Ovary (tissue), 9 donors: Measurements from ENCODE around the gene RBPJL. TPM values are rescaled to one million over a fixed set of nuclear protein-coding genes. Genes with fewer than 3 reads are reported as not detected.
"Not testable (repeated sequence)": the region's sequence is repeated elsewhere in the genome, so short reads cannot be mapped to it uniquely, and the experiment has no call there.

ENCODE experiments used
- DNase-seq, 5 donors: peaks; one replicate each; pipeline ENCODE4 v3.0.0-alpha.2; 2019 to 2020
- H3K27ac ChIP-seq, 2 donors: fragments of 200-600 bp; one replicate each; pipeline versions ENCODE4 v1.5.1 to v1.8.0; 2019 to 2022
- H3K27me3 ChIP-seq: fragments of 200-600 bp; one replicate; pipeline ENCODE4 v1.8.0; 2022
- H3K36me3 ChIP-seq: fragments of 200-600 bp; sonication (generic); one replicate; pipeline ENCODE4 v1.5.1; 2019
- H3K4me1 ChIP-seq: one replicate; pipeline ENCODE4 v1.8.1; 2013; ENCODE audit warnings: mild to moderate bottlenecking, moderate library complexity; ENCODE audit not compliant: insufficient read depth
- H3K4me3 ChIP-seq: fragments of 200-600 bp; sonication (generic); one replicate; pipeline ENCODE4 v1.5.1; 2017
- H3K9me3 ChIP-seq, 2 donors: fragments of 200-600 bp in 1 of 2; sonication (generic) in 1 of 2; one replicate each; pipeline versions ENCODE4 v1.5.1 to v1.8.1; 2013 to 2019; ENCODE audit warnings: mild to moderate bottlenecking in 1 of 2, moderate library complexity in 1 of 2
- EP300 ChIP-seq: sonication (generic); formaldehyde crosslinking; IDR thresholded peaks from one replicate; pipeline ENCODE4 v1.6.1; 2017; ENCODE audit warnings: antibody characterized with exemption
- POLR2A ChIP-seq: fragments of 450-650 bp; IDR thresholded peaks from one replicate; pipeline ENCODE4 v1.6.1; 2017; ENCODE audit warnings: antibody characterized with exemption, mild to moderate bottlenecking, moderate library complexity
- WGBS, 3 donors: extraction: QIAGEN DNeasy Blood & Tissue Kit in 1 of 3; methylation state at CpG; one replicate each; pipeline versions ENCODE4 v1.1.5 to v1.1.7; 2013 to 2017; 5-methylcytosine and 5-hydroxymethylcytosine counted together
- intact Hi-C, 4 donors: fragments of 100-400 bp; cut with DNase I; formaldehyde crosslinking; loops; one replicate each; pipeline versions ENCODE4 v1.11.0 to v1.15.1; 2022 to 2023
- polyA plus RNA-seq, 2 donors: library from polyadenylated mRNA; stranded (reverse); fragments of 200-250 nt in 1 of 2; fragments of 350-450 nt in 1 of 2; fragmentation: Illumina TruSeq in 1 of 2; extraction: RNeasy Lipid Tissue Mini Kit (QIAGEN cat#74804) in 1 of 2; gene quantifications; one replicate each; pipeline ENCODE4 v1.2.3, GENCODE V29; 2013 to 2014
- total RNA-seq, 7 donors: library from RNA; depleted of rRNA in 2 of 7; stranded (reverse); fragments of >200 nt in 2 of 7; fragmentation: NEBNext Ultra II Directional in 3 of 7; extraction: Animal tissue kit (Norgen Biotek cat#: 25700) in 3 of 7; gene quantifications; one replicate each; pipeline versions ENCODE4 v1.1.0 to v1.2.4, GENCODE V29; 2016 to 2023
- TF ChIP-seq, protein P1 (sequence below), 3 donors: fragments of 450-650 bp in 2 of 3; fragments of 200-600 bp in 1 of 3; IDR thresholded peaks; one replicate each; pipeline versions ENCODE4 v1.5.1 to v1.8.0; 2016 to 2022; ENCODE audit warnings: antibody characterized with exemption in 3 of 3, mild to moderate bottlenecking in 1 of 3
- donor health status: DM: no; HTN: no; CAD: no; lungs with moderate emphysema.
- donor health status: DM: no; HTN: no; CAD: no.
- donor health status: Bipolar disorder and iron deficiency.
- donor health status: DM: yes; HTN: yes; CAD: no.
- donor health status: DM: no; HTN: no; CAD: no.
- donor health status: DM: yes; HTN: yes; CAD: no.

Gene RBPJL
- total and polyA plus RNA-seq, 9 donors = 0.36 to 0.38 TPM; not detected in 7

GRCh38 chr20:45347936-45348778, 41.5 kb downstream of the RBPJL start, which contains the start of gene SDC4:
Gene SDC4 (minus strand): TSS chr20:45348424. CDS start chr20:45348384, 40 bp downstream.
- Histone ChIP-seq H3K4me1 (peaks cover 8% of the 10 kb centered on the region), H3K36me3 (no peaks in the 10 kb centered on the region), H3K4me3 (peak within 1 kb of the TSS; percentile 67), H3K27me3 (no peaks in the 10 kb centered on the region), H3K9me3 (no peaks in the 10 kb centered on the region), H3K27ac (peak within 1 kb of the TSS; percentile 21 to 59)
- peak; percentile 50 to 74 (median 63) for DNase-seq
- TF ChIP-seq, protein P1, sequence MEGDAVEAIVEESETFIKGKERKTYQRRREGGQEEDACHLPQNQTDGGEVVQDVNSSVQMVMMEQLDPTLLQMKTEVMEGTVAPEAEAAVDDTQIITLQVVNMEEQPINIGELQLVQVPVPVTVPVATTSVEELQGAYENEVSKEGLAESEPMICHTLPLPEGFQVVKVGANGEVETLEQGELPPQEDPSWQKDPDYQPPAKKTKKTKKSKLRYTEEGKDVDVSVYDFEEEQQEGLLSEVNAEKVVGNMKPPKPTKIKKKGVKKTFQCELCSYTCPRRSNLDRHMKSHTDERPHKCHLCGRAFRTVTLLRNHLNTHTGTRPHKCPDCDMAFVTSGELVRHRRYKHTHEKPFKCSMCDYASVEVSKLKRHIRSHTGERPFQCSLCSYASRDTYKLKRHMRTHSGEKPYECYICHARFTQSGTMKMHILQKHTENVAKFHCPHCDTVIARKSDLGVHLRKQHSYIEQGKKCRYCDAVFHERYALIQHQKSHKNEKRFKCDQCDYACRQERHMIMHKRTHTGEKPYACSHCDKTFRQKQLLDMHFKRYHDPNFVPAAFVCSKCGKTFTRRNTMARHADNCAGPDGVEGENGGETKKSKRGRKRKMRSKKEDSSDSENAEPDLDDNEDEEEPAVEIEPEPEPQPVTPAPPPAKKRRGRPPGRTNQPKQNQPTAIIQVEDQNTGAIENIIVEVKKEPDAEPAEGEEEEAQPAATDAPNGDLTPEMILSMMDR (IDR thresholded peaks at IDR 0.05) = no peak
- TF ChIP-seq EP300 (no peak), POLR2A (peak; percentile 59)
- intact Hi-C loops = no loop called here
- 1 to 2% (median 2%) methylated on average over 65 to 77 of the region's 77 CpGs for WGBS, 3 donors

DNA sequence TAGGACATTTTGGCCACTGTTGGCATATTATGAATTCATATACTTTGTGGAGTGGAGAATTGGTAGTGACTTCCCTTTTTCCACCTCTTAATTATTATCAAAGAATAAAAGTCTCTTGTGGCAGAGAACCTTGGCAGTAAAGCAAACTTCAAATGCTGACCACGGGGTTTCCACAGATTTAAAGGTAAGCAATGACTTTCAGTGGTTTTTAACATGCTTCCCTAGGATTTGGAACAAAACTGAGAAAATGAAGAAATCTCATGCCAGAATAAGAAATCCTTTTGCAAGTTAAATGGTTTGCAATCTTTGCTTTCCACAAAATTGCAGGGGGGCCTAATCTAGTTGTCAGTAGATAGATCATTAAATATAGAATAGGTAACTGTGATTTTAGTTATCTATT, 43.6 kb downstream of the RBPJL start:
- Histone ChIP-seq H3K4me1 (peaks cover 6% of the 10 kb centered on the region), H3K27me3 (no peaks in the 10 kb centered on the region), H3K36me3 (no peaks in the 10 kb centered on the region), H3K27ac (no peak overlapping the region), H3K9me3 (no peaks in the 10 kb centered on the region), H3K4me3 (no peak overlapping the region)
- TF ChIP-seq POLR2A (no peak), EP300 (no peak)
- TF ChIP-seq, protein P1 (IDR thresholded peaks at IDR 0.05) = no peak
- no peak for DNase-seq
- intact Hi-C loops = no loop called here
- WGBS, 3 donors = 46 to 55% (median 48%) methylated on average over 1 of the region's 1 CpG

- H3K4me3 ChIP-seq, H3K36me3 ChIP-seq, H3K27me3 ChIP-seq, intact Hi-C loops, DNase-seq, H3K9me3 ChIP-seq, H3K4me1 ChIP-seq, H3K27ac ChIP-seq: not testable (repeated sequence)
- 93 to 94% (median 93%) methylated on average over 10 of the region's 10 CpGs for WGBS, 3 donors
Measured at GRCh38 chr20:45350795-45351194, 44.2 kb downstream of the RBPJL start.

DNA sequence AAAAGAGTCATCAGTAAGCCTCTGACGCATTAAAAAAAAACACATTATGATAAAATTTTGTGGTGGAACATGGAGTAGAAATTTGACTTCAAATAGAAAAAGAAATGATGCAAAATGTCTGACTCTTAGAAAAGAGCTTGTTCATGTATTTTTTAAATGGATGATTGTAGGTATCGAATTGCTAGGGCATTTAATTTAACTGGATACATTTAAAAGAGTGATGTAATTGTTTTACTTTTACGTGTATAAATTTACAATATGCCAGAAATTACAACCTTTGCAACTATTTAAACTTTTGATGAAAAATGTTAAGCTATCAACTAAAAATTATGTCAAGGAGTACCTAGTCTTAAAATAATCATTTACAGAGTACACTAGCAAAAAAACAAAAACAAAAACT, 46.1 kb downstream of the RBPJL start:
- Histone ChIP-seq H3K27ac (no peak overlapping the region), H3K9me3 (no peaks in the 10 kb centered on the region), H3K36me3 (no peaks in the 10 kb centered on the region), H3K27me3 (no peaks in the 10 kb centered on the region), H3K4me3 (no peak overlapping the region), H3K4me1 (no peaks in the 10 kb centered on the region)
- intact Hi-C loops = no loop called here
- WGBS, 3 donors = 74 to 81% (median 80%) methylated on average over 3 of the region's 3 CpGs
- no peak for TF ChIP-seq EP300
- TF ChIP-seq, protein P1 (IDR thresholded peaks at IDR 0.05) = no peak
- no peak for DNase-seq

- peaks cover 3% of the 10 kb centered on the region for H3K4me1 ChIP-seq
Measured at GRCh38 chr20:45353746-45354145, 47.1 kb downstream of the RBPJL start.

More at GRCh38 chr20:45353746-45354145, 47.1 kb downstream of the RBPJL start:
- no peak for TF ChIP-seq EP300
- TF ChIP-seq, protein P1 (IDR thresholded peaks at IDR 0.05) = no peak
- no peak for TF ChIP-seq POLR2A
- no peak overlapping the region for H3K27ac ChIP-seq
- H3K27me3 ChIP-seq = no peaks in the 10 kb centered on the region
- DNase-seq = no peak
- H3K9me3 ChIP-seq = no peaks in the 10 kb centered on the region
- 83 to 96% (median 92%) methylated on average over 1 of the region's 1 CpG for WGBS, 3 donors
- H3K36me3 ChIP-seq = no peaks in the 10 kb centered on the region
- intact Hi-C loops = no loop called here
- H3K4me3 ChIP-seq = no peak overlapping the region
